GM10847 (cell line): Measurements from ENCODE around the gene DOCK7.

ENCODE experiments used
- POLR2A ChIP-seq: IDR thresholded peaks from 2 replicates; pipeline ENCODE4 v1.6.1; 2011; ENCODE audit not compliant: insufficient read length; ENCODE audit errors: extremely low read depth

DOCK7 gene

GRCh38 chr1:62652387-62652786, 35.8 kb downstream of the DOCK7 start:
- no peak for TF ChIP-seq POLR2A

- TF ChIP-seq POLR2A: no peak
Measured at GRCh38 chr1:62643283-62643682, 44.9 kb downstream of the DOCK7 start.

- no peak for TF ChIP-seq POLR2A
Measured at GRCh38 chr1:62637392-62638105, 50.6 kb downstream of the DOCK7 start.

- TF ChIP-seq POLR2A: no peak
Measured at GRCh38 chr1:62628506-62628905, 59.7 kb downstream of the DOCK7 start.

GRCh38 chr1:62625415-62625814, 62.8 kb downstream of the DOCK7 start:
- no peak for TF ChIP-seq POLR2A

DNA sequence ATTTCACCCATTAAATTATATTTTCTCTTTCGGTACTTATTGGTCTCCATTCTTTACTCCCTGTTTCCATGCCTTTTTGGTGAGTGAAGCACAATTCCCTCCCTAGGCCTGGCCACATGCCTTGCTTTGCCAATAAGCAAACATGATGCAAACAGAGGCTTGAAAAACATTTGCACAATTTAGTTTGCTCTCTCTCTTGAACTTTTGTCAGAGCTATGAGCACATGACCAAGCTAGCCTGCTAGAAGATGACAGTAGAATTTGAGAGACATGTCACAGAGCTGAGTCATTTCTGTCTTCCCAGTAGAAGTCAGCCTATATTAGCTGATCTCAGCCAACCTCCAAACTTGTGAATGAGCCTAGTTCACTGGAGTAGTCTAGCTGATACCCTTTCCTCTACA, 66.3 kb downstream of the DOCK7 start:
- TF ChIP-seq POLR2A: no peak

GRCh38 chr1:62613890-62614289, 74.3 kb downstream of the DOCK7 start:
- TF ChIP-seq POLR2A: no peak

DNA sequence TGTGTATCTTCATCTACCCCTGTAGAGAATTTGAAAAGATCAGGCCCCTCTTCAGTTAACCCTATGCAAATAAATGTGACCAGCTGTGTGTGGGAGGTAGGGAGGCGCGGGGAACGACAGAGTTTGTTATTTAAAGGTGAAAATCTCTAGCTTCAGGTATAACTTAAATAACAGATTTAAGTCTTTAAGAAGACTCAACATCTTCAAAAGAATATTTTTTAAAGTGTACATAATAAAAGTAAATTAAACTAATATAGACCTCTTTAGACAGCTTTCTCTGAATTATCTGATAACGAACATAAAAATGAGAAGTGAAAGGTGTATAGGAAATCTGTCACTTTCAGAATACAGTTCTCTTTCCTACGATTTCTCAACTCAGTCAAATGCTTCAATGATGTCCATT, 74.9 kb downstream of the DOCK7 start:
- no peak for TF ChIP-seq POLR2A

DNA sequence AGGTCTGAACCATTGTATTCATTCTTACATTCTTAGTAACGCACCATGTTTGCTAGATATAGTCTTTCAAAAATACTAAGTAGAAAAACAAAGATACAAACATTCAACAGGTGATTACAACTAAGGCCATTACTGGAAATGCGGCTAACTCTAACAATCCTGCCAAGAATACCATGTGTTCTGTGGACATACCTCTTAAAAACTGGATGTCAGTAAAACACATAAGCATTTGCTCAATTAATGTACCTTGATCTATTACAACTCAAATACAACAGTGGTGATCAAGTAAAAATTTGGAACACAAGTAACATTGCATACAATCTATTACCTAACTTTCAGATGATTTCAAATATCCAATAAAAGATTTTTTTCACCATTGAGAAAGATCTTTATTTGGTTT, 75.4 kb downstream of the DOCK7 start:
- no peak for TF ChIP-seq POLR2A

DNA sequence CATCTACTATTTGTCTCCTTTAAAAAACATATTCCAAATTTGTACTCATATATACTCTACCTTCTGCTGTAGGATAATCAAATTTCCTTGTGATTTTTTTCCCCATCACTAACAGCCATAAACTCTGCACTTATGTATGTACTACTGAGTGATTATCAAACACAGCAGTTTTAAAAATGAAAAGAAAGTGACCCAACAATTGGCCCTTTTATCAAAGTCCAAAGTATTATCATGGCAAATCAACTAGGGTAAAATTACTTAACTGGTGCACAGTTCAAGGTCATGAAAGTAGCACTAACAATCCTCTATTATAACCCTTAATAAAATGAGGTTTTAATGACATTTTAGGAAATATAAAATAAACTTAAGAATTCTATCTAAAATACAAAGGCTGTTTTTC, 79.3 kb downstream of the DOCK7 start:
- TF ChIP-seq POLR2A: no peak

DNA sequence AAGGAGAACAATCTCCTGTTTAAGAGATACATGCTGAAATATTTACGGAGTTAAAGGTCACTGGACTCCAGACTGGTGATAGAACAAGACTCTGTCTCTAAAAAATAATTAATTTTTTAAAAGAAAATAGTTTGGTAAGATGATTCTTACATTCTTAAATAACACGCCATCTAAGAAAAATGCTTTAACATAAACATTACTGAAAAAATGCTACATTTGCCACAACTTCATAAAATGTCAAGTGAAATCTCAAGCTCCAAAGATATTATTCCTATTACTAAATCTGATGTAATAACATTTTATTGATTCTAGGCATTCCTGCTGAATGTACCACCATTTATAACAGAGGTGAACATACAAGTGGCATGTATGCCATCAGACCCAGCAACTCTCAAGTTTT, 86.7 kb downstream of the DOCK7 start:
- no peak for TF ChIP-seq POLR2A

DNA sequence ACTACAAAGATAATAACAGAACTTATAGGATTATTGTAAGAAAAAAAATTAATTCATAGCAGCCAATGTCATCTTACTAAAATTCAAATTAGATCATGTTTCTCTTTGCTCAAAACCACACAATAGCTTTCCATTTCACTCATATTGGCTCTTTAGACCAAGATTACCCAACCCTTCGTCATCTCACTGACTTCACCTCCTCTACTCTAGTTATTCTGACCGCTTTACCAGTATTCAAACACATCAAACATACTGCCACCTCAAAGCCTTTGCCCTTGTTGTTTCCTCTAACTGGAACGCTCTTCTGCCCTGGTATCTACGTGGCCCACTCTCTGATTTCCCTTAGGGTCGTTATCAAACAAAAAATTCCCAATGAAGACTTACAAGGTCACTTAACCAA, 89.1 kb downstream of the DOCK7 start:
- TF ChIP-seq POLR2A: no peak

- TF ChIP-seq POLR2A: no peak
Measured at GRCh38 chr1:62597281-62597680, 90.9 kb downstream of the DOCK7 start, which contains the start of gene ANGPTL3. Gene ANGPTL3 (plus strand): TSS chr1:62597520. CDS start chr1:62597567, 47 bp downstream.

GRCh38 chr1:62595647-62596046, 92.5 kb downstream of the DOCK7 start:
- TF ChIP-seq POLR2A: no peak

DNA sequence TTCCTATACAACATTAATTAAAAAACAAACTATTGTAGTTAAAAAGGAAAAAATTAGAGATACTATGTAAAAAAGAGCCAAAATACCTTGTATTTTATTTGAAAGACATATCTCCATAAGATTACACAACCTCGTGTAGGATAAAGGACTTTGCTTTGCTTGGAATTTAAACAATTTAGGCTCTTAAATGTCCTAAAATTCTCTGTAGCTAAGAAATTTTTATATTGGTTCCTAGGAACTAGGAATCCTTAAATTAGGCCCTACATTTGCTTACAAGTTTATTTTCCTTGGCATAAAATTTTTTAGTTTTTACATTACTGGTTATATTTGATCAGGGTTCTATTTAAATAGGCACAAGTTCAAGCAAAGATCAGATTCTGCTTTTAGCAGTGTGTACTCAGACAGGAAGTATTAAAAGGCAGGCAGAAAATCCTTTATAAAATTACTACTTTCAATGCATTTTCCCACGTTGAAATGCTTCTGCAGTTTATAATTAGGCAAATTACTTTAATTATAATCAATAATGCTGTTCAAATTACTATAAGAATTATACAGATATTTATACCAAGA, 94.3 kb downstream of the DOCK7 start:
- no peak for TF ChIP-seq POLR2A

DNA sequence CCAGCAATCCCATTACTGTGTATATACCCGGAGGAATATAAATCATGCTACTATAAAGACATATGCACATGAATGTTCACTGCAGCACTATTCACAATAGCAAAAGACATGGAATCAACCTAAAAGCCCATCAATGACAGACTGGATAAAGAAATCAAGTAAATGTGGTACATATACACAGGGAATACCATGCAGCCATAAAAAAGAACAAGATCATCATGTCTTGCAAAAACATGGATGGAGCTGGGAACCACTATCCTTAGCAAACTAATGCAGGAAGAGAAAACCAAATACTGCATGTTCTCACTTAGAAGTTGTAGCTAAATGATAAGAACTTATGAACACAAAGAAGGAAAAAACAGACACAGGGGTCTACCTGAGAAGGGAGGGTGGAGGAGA, 97.2 kb downstream of the DOCK7 start:
- TF ChIP-seq POLR2A: no peak

DNA sequence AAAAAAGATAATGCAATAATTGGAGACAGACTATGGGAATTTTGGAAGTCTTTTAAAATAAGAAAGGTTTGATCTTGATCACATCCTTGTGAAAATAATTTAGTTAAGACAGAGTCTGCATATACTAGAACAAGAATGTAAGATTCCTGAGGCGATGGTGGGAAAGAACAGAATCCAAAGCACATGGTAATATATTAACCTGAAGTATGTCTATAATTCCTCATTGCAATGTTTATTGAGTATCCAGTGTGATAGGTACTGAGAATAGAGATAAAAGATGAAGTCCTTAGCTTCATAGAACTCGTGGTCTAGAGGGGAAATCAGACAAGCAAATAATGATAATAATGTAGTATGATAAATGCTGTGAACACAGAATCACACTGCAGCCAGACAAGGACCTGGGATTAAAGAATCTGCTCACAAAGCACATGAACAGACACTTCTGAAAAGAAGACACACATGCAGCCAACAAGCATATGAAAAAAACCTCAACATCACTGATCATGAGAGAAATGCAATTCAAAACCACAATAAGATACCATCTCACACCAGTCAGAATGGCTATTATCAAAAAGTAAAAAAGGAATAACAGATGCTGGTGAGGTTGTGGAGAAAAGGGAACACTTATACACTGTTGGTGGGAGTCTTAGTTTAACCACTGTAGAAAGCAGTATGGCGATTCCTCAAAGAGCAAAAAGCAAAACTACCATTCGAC, 97.8 kb downstream of the DOCK7 start:
- TF ChIP-seq POLR2A: no peak

DNA sequence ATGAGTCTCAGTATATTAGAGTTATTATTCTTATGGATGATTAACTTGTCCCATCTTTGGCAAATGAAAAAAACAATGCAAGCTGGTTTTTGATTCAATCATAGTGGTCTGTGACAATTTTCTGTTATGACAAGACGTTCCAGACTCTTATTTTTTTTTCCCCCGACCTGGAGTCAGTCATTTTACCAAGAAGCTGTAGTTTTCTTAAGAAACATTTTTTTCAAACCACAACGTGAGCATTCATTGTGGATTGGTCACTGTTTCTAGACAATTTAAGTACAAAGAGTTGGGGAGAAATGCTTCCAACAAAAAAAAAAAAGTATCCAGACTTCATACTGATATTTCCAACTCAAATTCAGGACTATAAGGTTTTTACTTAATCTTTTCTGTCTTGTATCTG, 98.9 kb downstream of the DOCK7 start:
- TF ChIP-seq POLR2A: no peak
